Measurements from ENCODE around the gene FES. TPM values are rescaled to one million over a fixed set of nuclear protein-coding genes. Genes with fewer than 3 reads are reported as not detected.

Gene FES
- total and polyA plus RNA-seq, 2 of the 13 experiments (the other 11 are each of a cell fraction or from before 2014, with no cell fraction given): 4.0 to 9.5 TPM

DNA sequence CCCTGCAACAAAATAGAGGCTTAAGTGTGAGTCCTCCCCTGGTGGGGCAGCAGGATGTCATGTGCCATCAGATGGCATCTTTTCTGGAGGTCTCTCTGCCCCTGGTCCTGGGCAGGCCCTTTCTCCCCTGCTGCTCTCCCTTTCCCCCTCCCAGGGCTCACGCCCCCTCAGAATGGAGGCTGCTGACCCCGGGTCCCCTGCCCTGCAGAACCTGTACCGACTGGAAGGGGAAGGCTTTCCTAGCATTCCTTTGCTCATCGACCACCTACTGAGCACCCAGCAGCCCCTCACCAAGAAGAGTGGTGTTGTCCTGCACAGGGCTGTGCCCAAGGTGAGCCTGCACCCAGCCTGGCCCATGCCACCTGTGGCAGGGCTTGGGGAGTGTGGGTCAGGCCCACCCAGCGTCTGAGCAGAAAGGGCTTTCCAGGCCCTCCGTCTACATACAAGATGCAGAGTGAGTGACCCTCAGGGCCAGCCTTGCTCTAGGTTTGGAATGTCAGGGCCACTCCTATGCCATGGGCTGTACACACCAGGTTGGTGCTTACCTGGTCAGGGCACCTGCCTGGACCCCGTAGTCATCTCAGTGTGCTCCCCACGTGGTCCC is 7.1 kb downstream of the FES start (continued):
- TF ChIP-seq MIER2 (CRISPR knock-in tag; IDR thresholded peaks at IDR 0.05) (no peak), ZFP1 (CRISPR knock-in tag; IDR thresholded peaks at IDR 0.05) (no peak), DMAP1 (CRISPR knock-in tag; IDR thresholded peaks at IDR 0.05) (no peak), ZSCAN25 (CRISPR knock-in tag; IDR thresholded peaks at IDR 0.05) (no peak), GATA4 (IDR thresholded peaks at IDR 0.05; ENCODE audit: borderline replicate concordance, low read depth) (no peak), GABPA (IDR thresholded peaks at IDR 0.05; ENCODE audit: low read depth, low read length) (no peak), GABPA (CRISPR knock-in tag; IDR thresholded peaks at IDR 0.05; ENCODE audit: low read depth) (no peak), FOXJ3 (CRISPR knock-in tag; IDR thresholded peaks at IDR 0.05; ENCODE audit: borderline replicate concordance) (no peak), YEATS4 (CRISPR knock-in tag; IDR thresholded peaks at IDR 0.05; ENCODE audit: borderline replicate concordance) (no peak), SETDB1 (CRISPR knock-in tag; IDR thresholded peaks at IDR 0.05; ENCODE audit: borderline replicate concordance) (no peak), ZNF83 (CRISPR knock-in tag; IDR thresholded peaks at IDR 0.05; ENCODE audit: borderline replicate concordance) (no peak), ZNF775 (CRISPR knock-in tag; IDR thresholded peaks at IDR 0.05; ENCODE audit: borderline replicate concordance) (no peak), ZKSCAN8 (CRISPR knock-in tag; IDR thresholded peaks at IDR 0.05; ENCODE audit: borderline replicate concordance) (no peak)

DNA sequence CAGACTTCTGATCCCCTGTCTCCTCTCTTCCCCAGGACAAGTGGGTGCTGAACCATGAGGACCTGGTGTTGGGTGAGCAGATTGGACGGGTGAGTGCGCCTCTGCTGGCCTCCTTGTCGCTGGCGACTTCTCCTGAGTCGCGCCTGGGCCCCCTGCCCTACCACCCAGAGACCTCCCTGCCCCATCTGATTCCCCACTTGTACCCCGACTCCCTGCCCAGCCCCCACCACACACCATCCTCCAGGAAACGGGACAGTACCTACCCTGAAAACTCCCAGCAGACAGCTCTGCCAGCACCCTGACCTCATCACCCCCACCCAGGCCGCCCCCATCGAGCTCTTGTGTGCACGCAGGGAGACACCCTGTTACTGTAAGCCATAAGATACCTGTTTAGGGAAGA is 7.7 kb downstream of the FES start:
- in situ Hi-C loops (cut with HindIII; ENCODE audit: extremely low pct_ligation_motif_present, low pct_unique_long_range_greater_than_20kb) (no loop called here), intact Hi-C loops (cut with micrococcal nuclease; ENCODE audit: unreplicated experiment) (no loop called here)
- Histone ChIP-seq H3K27ac (ENCODE audit: extremely low read length, insufficient read depth, low read length) (no peak overlapping the region), H3K27me3 (ENCODE audit: control insufficient read depth in 1 of 2, insufficient read depth in 2 of 2, low read length in 2 of 2) (peaks cover 0 to 7% of the 10 kb centered on the region in 2 experiments; a peak in 2 of 5 replicates), H3K36me3 (replicated peaks in 1 of 2; ENCODE audit: control insufficient read depth in 1 of 2, insufficient read depth in 2 of 2, low read length in 2 of 2) (no peaks in the 10 kb centered on the region), H3K9ac (ENCODE audit: insufficient read depth, low read depth, low read length) (no peak overlapping the region), H3K4me3 (replicated peaks in 1 of 3; ENCODE audit: insufficient read depth in 1 of 3, low read depth in 2 of 3, low read length in 3 of 3) (no peak overlapping the region), H3K4me1 (ENCODE audit: insufficient read depth, low read length) (no peaks in the 10 kb centered on the region), H3K79me2 (ENCODE audit: insufficient read depth, low read length) (no peaks in the 10 kb centered on the region), H2AFZ (ENCODE audit: low read length) (no peak overlapping the region), H3K9me3 (ENCODE audit: low read length) (no peaks in the 10 kb centered on the region), H3K4me2 (ENCODE audit: low read depth, low read length) (no peak overlapping the region), H4K20me1 (ENCODE audit: insufficient read depth, low read length) (no peaks in the 10 kb centered on the region)
- no TSS peak for BruUV-seq (replicated peaks)
- WGBS (ENCODE audit: low lambda C conversion rate): 79% methylated on average over 11 of the region's 11 CpGs
- DNase-seq (ENCODE audit: low spot score) (no peak), FAIRE-seq (no peak), ATAC-seq (no peak)
- ChIA-PET CTCF (ENCODE audit: low intra/inter-chr PET ratio, low total read pairs) (no interaction called here), POLR2A (interaction anchor here (1.6 kb wide), 1 partner anchor 40 kb away, joined by 7 read pairs; the partner anchor contains the start of gene HDDC3)
- no peak for TF ChIP-seq SP1 (IDR thresholded peaks at IDR 0.05)
- TF ChIP-seq SP1 (CRISPR knock-in tag; IDR thresholded peaks at IDR 0.05): no peak
- TF ChIP-seq MIXL1 (CRISPR knock-in tag; IDR thresholded peaks at IDR 0.05): no peak
- no peak for TF ChIP-seq RELA (CRISPR knock-in tag; IDR thresholded peaks at IDR 0.05)
- TF ChIP-seq, protein P1, sequence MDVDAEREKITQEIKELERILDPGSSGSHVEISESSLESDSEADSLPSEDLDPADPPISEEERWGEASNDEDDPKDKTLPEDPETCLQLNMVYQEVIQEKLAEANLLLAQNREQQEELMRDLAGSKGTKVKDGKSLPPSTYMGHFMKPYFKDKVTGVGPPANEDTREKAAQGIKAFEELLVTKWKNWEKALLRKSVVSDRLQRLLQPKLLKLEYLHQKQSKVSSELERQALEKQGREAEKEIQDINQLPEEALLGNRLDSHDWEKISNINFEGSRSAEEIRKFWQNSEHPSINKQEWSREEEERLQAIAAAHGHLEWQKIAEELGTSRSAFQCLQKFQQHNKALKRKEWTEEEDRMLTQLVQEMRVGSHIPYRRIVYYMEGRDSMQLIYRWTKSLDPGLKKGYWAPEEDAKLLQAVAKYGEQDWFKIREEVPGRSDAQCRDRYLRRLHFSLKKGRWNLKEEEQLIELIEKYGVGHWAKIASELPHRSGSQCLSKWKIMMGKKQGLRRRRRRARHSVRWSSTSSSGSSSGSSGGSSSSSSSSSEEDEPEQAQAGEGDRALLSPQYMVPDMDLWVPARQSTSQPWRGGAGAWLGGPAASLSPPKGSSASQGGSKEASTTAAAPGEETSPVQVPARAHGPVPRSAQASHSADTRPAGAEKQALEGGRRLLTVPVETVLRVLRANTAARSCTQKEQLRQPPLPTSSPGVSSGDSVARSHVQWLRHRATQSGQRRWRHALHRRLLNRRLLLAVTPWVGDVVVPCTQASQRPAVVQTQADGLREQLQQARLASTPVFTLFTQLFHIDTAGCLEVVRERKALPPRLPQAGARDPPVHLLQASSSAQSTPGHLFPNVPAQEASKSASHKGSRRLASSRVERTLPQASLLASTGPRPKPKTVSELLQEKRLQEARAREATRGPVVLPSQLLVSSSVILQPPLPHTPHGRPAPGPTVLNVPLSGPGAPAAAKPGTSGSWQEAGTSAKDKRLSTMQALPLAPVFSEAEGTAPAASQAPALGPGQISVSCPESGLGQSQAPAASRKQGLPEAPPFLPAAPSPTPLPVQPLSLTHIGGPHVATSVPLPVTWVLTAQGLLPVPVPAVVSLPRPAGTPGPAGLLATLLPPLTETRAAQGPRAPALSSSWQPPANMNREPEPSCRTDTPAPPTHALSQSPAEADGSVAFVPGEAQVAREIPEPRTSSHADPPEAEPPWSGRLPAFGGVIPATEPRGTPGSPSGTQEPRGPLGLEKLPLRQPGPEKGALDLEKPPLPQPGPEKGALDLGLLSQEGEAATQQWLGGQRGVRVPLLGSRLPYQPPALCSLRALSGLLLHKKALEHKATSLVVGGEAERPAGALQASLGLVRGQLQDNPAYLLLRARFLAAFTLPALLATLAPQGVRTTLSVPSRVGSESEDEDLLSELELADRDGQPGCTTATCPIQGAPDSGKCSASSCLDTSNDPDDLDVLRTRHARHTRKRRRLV (CRISPR knock-in tag; IDR thresholded peaks at IDR 0.05): no peak
- TF ChIP-seq FOXO1 (CRISPR knock-in tag; IDR thresholded peaks at IDR 0.05): no peak
- TF ChIP-seq, protein P2, sequence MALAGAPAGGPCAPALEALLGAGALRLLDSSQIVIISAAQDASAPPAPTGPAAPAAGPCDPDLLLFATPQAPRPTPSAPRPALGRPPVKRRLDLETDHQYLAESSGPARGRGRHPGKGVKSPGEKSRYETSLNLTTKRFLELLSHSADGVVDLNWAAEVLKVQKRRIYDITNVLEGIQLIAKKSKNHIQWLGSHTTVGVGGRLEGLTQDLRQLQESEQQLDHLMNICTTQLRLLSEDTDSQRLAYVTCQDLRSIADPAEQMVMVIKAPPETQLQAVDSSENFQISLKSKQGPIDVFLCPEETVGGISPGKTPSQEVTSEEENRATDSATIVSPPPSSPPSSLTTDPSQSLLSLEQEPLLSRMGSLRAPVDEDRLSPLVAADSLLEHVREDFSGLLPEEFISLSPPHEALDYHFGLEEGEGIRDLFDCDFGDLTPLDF (CRISPR knock-in tag; IDR thresholded peaks at IDR 0.05): no peak
- TF ChIP-seq TCF7L2 (IDR thresholded peaks at IDR 0.05; ENCODE audit: low read depth, low read length): no peak
- no peak for TF ChIP-seq SMC3 (IDR thresholded peaks at IDR 0.05; ENCODE audit: low read length)

All from HepG2 (cell line).